CD8-positive, alpha-beta memory T cell (primary cell): ENCODE data around the gene TIMM22. TPM values are rescaled to one million over a fixed set of nuclear protein-coding genes. Genes with fewer than 3 reads are reported as not detected.

Experiments used
- CTCF ChIA-PET: fragments of 350-600 bp; sonication (Branson Sonifier 250); formaldehyde crosslinking; loops from one replicate; lab custom pipeline; 2021; ENCODE audit warnings: antibody characterized with exemption; lab: Charles Lee
- POLR2A ChIA-PET: fragments of 350-600 bp; sonication (Branson Sonifier 250); formaldehyde crosslinking; loops from one replicate; lab custom pipeline; 2021; ENCODE audit warnings: antibody characterized with exemption; lab: Charles Lee
- DNase-seq, 5 donors: peaks; one replicate each; pipeline versions ENCODE4 v3.0.0 to v3.0.0-alpha.2; 2020 to 2022; ENCODE audit warnings: mixed read lengths in 1 of 5
- H3K27ac ChIP-seq: one replicate; pipeline ENCODE4 v1.7.0; 2013; ENCODE audit warnings: low read depth, mild to moderate bottlenecking, low read length, moderate library complexity
- H3K27me3 ChIP-seq: 2 replicates; pipeline ENCODE4 v1.7.0; 2013; ENCODE audit warnings: low read length, mild to moderate bottlenecking; ENCODE audit not compliant: insufficient read depth, poor library complexity, severe bottlenecking
- H3K36me3 ChIP-seq: 2 replicates; pipeline ENCODE4 v1.7.0; 2013; ENCODE audit warnings: mild to moderate bottlenecking, low read length, moderate library complexity; ENCODE audit not compliant: insufficient read depth
- H3K4me1 ChIP-seq: 2 replicates; pipeline ENCODE4 v1.7.0; 2013; ENCODE audit warnings: mild to moderate bottlenecking, low read length, moderate library complexity; ENCODE audit not compliant: insufficient read depth
- H3K4me3 ChIP-seq: 2 replicates; pipeline ENCODE4 v1.7.0; 2013; ENCODE audit warnings: mild to moderate bottlenecking, low read length
- H3K9me3 ChIP-seq: 2 replicates; pipeline ENCODE4 v1.7.0; 2013; ENCODE audit warnings: mild to moderate bottlenecking, low read length
- H3K27ac Mint-ChIP-seq, 8 donors: one replicate each; pipeline ENCODE4 v1.8.0; 2020 to 2021; ENCODE audit warnings: mixed read lengths in 8 of 8, mild to moderate bottlenecking in 6 of 8, inconsistent platforms in 3 of 8, moderate library complexity in 3 of 8
- H3K27me3 Mint-ChIP-seq, 2 donors: one replicate each; pipeline ENCODE4 v1.8.0; 2020 to 2021; ENCODE audit warnings: mixed read lengths in 2 of 2, mild to moderate bottlenecking in 1 of 2, moderate library complexity in 1 of 2
- H3K36me3 Mint-ChIP-seq, 3 donors: one replicate each; pipeline ENCODE4 v1.8.0; 2020 to 2021; ENCODE audit warnings: mixed read lengths in 3 of 3, inconsistent platforms in 1 of 3, mild to moderate bottlenecking in 1 of 3
- H3K4me1 Mint-ChIP-seq, 3 donors: one replicate each; pipeline ENCODE4 v1.8.0; 2020 to 2021; ENCODE audit warnings: mixed read lengths in 3 of 3, inconsistent platforms in 1 of 3, mild to moderate bottlenecking in 1 of 3
- H3K4me3 Mint-ChIP-seq, 7 donors: one replicate each; pipeline ENCODE4 v1.8.0; 2020 to 2021; ENCODE audit warnings: mixed read lengths in 7 of 7, mild to moderate bottlenecking in 6 of 7, moderate library complexity in 4 of 7, inconsistent platforms in 2 of 7
- H3K9me3 Mint-ChIP-seq, 5 donors: one replicate each; pipeline ENCODE4 v1.8.0; 2020 to 2022; ENCODE audit warnings: mixed read lengths in 5 of 5, mild to moderate bottlenecking in 3 of 5, moderate library complexity in 2 of 5, inconsistent platforms in 1 of 5
- polyA plus RNA-seq: library from polyadenylated mRNA; unstranded; fragments of 300-500 nt; fragmentation: Illumina TruSeq; gene quantifications from one replicate; pipeline ENCODE4 v1.2.3, GENCODE V29; 2021
- total RNA-seq, 2 experiments: library from RNA; stranded (reverse); gene quantifications; one replicate each; pipeline ENCODE4 v1.2.3, GENCODE V29; 2021

The TIMM22 gene
- total and polyA plus RNA-seq, 3 experiments from 2014 or later = 19.9 to 29.2 (median 21.5) TPM

DNA sequence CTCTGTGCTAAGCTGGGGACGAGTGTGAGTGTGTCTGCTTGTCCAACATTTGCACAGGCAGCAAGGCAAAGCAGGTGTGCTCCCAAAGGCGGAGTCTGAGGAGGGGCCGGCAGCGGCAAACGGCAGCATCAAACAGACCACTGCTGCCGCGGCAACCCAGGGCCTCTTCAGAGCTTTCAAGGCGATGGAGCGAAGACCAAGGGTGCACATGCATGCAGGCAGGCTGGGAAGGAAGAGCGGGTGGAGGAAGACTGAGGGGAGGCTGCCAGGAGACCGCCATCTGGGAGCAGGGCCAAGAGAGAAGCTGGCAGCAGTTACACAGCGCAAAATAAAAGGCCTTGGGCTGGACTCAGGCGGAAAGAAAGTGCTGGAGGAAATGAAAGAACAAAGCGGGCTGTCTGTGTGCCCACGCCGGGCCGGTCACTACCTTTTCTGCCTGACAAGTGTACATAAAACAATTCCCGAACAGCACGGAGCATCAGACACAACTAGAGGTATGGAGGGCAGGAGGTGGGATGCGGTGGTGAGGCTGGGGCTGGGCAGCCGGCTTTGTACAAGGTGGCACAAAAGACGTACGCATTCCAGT, 8.5 kb downstream of the TIMM22 start:
- no peak overlapping the region for H3K27ac ChIP-seq
- Mint-ChIP-seq H3K4me3 (no peak overlapping the region), H3K4me1 (peaks cover 0 to 3% (median 2%) of the 10 kb centered on the region in 3 donors), H3K27me3 (no peaks in the 10 kb centered on the region), H3K9me3 (no peaks in the 10 kb centered on the region), H3K27ac (peak overlapping the region in 4 of 8 donors; percentile 26 to 81 (median 54)), H3K36me3 (peaks cover 0 to 78% (median 1%) of the 10 kb centered on the region in 3 donors)
- CTCF ChIA-PET = no interaction called here
- H3K9me3 ChIP-seq = no peaks in the 10 kb centered on the region
- no peaks in the 10 kb centered on the region for H3K4me1 ChIP-seq
- DNase-seq = peak in 1 of 5 donors; percentile 26
- no peaks in the 10 kb centered on the region for H3K27me3 ChIP-seq
- H3K4me3 ChIP-seq = no peak overlapping the region
- POLR2A ChIA-PET = interaction anchor here (0.6 kb wide), 1 partner anchor 94 kb away, joined by 4 read pairs; no protein-coding TSS in a partner anchor
- peaks cover 22% of the 10 kb centered on the region for H3K36me3 ChIP-seq

DNA sequence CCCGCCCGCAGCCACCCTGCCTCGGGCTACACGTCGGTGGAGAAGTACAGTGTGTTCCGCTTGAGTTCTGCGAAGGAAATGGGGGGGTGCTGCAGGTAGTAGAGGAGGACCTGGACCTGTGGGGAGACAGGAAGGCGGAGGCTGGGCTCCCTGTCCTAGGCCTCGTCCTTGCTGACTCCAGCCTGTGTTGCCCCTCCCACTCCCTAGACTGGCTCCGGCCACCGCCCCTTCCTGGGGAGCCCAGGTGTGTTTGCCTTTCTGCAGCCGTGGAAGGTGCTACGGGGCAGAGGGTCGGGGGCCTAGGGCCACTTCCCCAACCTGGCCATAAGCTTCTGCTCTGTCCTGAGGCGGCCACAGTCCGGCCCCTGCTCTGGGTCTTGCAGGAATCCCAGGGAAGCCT, 9.1 kb downstream of the TIMM22 start:
- ChIA-PET POLR2A (interaction anchor here (0.6 kb wide), 1 partner anchor 94 kb away, joined by 4 read pairs; no protein-coding TSS in a partner anchor), CTCF (interaction anchor here (2.4 kb wide), 1 partner anchor 9 kb away, joined by 8 read pairs; the partner anchor contains the start of gene TIMM22)
- no peaks in the 10 kb centered on the region for H3K9me3 ChIP-seq
- peaks cover 0 to 3% (median 0%) of the 10 kb centered on the region in 3 donors for H3K4me1 Mint-ChIP-seq
- no peak overlapping the region for H3K4me3 Mint-ChIP-seq
- no peak overlapping the region for H3K27ac ChIP-seq
- peaks cover 16% of the 10 kb centered on the region for H3K36me3 ChIP-seq
- H3K27me3 ChIP-seq = no peaks in the 10 kb centered on the region
- no peaks in the 10 kb centered on the region for H3K9me3 Mint-ChIP-seq
- H3K36me3 Mint-ChIP-seq = peaks cover 0 to 77% (median 1%) of the 10 kb centered on the region in 3 donors
- H3K27me3 Mint-ChIP-seq = no peaks in the 10 kb centered on the region
- H3K4me3 ChIP-seq = no peak overlapping the region
- no peaks in the 10 kb centered on the region for H3K4me1 ChIP-seq
- peak overlapping the region in 1 of 8 donors; percentile 61 for H3K27ac Mint-ChIP-seq
- DNase-seq = no peak

DNA sequence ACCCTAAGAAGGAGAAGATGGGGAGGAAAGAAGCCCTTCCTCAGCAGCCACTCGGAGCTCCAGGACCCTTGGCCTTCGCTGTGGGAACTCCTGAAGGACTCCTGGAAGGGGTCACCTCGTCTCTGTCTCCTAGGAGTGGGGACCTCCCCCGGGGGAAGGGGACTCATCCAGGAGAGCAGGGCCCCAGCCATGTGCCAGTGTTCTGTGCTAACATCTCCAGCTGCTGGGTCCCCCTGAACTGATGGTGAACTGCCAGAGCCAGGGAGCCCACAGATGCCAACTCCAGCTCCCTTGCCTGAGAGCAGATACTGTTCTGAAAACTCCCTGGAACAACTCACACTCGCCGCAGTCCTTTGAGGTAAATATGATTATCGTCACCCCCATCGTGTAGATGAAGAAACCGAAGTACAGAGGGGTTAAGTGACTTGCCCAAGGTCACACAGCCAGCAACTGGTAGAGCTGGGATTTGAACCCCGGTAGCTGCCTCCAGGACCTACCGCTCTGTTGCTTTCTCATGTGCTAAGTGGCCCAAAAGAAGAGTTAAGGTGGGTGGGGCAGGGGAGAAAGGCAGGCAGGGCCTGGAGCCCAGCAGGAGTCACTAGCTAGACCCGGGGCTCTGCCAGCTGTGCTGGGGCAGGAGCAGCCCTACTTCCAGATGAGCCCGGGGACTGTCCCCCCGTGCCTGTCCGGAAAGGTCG, 10.5 kb downstream of the TIMM22 start:
- Mint-ChIP-seq H3K27ac (no peak overlapping the region), H3K27me3 (no peaks in the 10 kb centered on the region), H3K4me1 (no peaks in the 10 kb centered on the region), H3K4me3 (no peak overlapping the region), H3K9me3 (no peaks in the 10 kb centered on the region), H3K36me3 (peaks cover 0 to 75% (median 0%) of the 10 kb centered on the region in 3 donors)
- no peak for DNase-seq
- Histone ChIP-seq H3K4me1 (no peaks in the 10 kb centered on the region), H3K27ac (no peak overlapping the region), H3K9me3 (no peaks in the 10 kb centered on the region), H3K4me3 (no peak overlapping the region), H3K27me3 (no peaks in the 10 kb centered on the region), H3K36me3 (peaks cover 6% of the 10 kb centered on the region)
- POLR2A ChIA-PET = no interaction called here
- CTCF ChIA-PET = interaction anchor here (1.2 to 2.4 kb wide), 2 partner anchors 8 to 10 kb away, joined by 4 to 8 read pairs; partner anchors contain the start of gene TIMM22

DNA sequence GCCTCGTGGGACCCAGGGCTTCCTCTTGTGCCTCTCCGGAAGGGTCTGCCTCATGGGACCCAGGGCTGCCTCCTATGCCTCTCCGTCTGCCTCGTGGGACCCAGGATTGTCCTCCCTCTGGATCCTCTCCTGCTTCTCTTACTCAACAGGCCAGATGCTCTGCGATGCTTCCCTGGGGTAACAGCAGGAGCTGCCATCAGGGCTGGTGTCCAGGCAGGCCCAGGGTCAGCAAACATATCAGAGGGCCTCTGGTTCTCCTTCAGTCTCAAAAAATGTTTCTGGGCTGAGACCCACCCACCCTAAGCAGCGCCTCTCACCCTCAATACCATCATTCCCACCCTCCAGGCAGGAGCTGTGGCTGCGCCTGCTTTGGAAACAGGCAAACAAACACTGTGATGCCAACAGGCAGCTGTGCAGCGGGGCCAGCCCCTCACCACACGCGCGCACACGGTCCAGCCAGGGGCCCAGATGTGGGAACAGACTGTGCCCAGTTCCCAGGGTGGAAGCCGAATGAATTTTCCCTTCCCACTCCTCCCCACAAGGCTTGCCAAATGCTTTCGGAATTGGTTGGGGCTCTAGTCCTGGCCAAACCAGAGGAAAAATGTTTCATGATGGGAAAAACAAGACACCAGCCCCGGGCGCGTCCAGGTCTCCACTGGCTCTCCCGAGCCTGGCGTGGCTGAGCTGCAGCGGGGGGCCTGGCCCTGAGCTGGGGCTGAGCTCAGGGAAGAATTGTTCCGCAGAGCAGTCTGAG, 11.3 kb downstream of the TIMM22 start:
- H3K27me3 Mint-ChIP-seq = no peaks in the 10 kb centered on the region
- CTCF ChIA-PET = interaction anchor here (1.2 to 2.4 kb wide), 2 partner anchors 9 to 11 kb away, joined by 4 to 8 read pairs; partner anchors contain the start of gene TIMM22

DNA sequence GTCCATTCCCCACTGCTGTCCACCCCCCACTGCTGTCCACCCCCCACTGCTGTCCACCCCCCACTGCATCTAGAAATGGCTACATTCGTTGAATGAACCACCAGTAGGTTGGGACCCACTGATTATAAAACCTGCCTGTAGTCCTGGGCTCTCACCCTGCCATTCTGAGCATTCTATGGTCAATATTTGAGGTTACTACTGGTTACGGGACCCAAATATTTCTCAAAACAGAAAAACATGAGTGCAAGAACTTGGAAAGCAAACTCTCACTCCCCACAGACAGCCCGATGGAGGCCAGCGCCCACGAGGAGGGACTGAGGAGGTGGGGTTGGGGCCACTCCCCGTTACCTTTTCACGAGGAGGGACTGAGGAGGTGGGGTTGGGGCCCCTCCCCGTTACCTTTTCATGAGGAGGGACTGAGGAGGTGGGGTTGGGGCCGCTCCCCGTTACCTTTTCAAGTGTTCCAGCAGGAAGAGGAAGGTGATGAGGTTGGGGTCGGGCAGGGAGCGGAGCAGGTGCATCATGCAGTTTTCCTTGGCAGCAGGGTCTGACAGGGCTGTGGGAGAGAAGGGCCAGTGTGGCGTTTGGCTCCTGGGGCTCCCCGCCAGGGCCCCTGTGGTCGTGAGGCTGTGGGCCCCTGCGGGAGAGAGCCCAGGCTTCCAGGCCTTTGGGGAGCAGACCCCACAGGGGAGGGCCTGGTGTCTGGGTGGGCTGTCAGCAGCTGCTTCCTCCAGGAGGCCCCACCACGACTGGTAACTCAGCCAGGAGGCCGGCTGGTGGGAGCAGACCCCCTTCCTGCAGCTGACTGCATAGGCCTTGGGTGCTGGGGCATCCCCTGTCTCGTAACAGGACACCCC, 12.5 kb downstream of the TIMM22 start:
- Mint-ChIP-seq H3K27ac (no peak overlapping the region), H3K36me3 (peaks cover 0 to 64% (median 0%) of the 10 kb centered on the region in 3 donors), H3K9me3 (no peaks in the 10 kb centered on the region), H3K4me3 (no peak overlapping the region), H3K4me1 (no peaks in the 10 kb centered on the region), H3K27me3 (no peaks in the 10 kb centered on the region)
- Histone ChIP-seq H3K4me1 (no peaks in the 10 kb centered on the region), H3K27me3 (no peaks in the 10 kb centered on the region), H3K9me3 (no peaks in the 10 kb centered on the region), H3K4me3 (no peak overlapping the region), H3K27ac (no peak overlapping the region), H3K36me3 (peaks cover 3% of the 10 kb centered on the region)
- no peak for DNase-seq
- POLR2A ChIA-PET = no interaction called here
- CTCF ChIA-PET = no interaction called here

More for the DNA sequence above, 11.3 kb downstream of the TIMM22 start:
- Histone ChIP-seq H3K36me3 (peaks cover 3% of the 10 kb centered on the region), H3K4me1 (no peaks in the 10 kb centered on the region), H3K27ac (no peak overlapping the region), H3K4me3 (no peak overlapping the region), H3K27me3 (no peaks in the 10 kb centered on the region), H3K9me3 (no peaks in the 10 kb centered on the region)
- Mint-ChIP-seq H3K27ac (no peak overlapping the region), H3K36me3 (peaks cover 0 to 71% (median 0%) of the 10 kb centered on the region in 3 donors), H3K4me1 (no peaks in the 10 kb centered on the region), H3K9me3 (no peaks in the 10 kb centered on the region), H3K4me3 (no peak overlapping the region)
- POLR2A ChIA-PET = no interaction called here
- DNase-seq = no peak

DNA sequence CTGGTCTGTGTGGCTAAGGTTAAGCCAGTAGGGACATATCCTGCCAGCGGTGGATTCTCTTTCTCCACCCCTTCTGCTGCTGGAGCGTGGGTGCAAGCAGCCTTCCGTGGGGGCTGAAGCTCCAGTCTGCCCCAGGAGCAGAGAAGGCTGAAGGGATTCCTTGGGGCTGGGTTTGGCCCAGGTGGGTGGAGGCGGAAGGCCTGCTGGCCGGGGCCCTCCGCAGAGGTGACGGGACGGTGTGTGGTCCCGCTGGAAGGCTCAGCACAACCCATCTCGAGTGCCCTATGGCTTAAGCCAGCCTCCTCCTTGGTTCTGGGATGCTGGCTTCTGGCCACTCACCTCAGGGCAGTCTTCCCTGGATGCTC, 13.1 kb downstream of the TIMM22 start:
- Mint-ChIP-seq H3K27ac (no peak overlapping the region), H3K4me1 (no peaks in the 10 kb centered on the region), H3K36me3 (peaks cover 0 to 61% (median 0%) of the 10 kb centered on the region in 3 donors), H3K27me3 (no peaks in the 10 kb centered on the region), H3K9me3 (no peaks in the 10 kb centered on the region), H3K4me3 (no peak overlapping the region)
- no peak for DNase-seq
- CTCF ChIA-PET = no interaction called here
- no peak overlapping the region for H3K4me3 ChIP-seq
- no peaks in the 10 kb centered on the region for H3K27me3 ChIP-seq
- no peaks in the 10 kb centered on the region for H3K4me1 ChIP-seq
- no peaks in the 10 kb centered on the region for H3K9me3 ChIP-seq
- POLR2A ChIA-PET = no interaction called here
- H3K27ac ChIP-seq = no peak overlapping the region
- peaks cover 3% of the 10 kb centered on the region for H3K36me3 ChIP-seq

DNA sequence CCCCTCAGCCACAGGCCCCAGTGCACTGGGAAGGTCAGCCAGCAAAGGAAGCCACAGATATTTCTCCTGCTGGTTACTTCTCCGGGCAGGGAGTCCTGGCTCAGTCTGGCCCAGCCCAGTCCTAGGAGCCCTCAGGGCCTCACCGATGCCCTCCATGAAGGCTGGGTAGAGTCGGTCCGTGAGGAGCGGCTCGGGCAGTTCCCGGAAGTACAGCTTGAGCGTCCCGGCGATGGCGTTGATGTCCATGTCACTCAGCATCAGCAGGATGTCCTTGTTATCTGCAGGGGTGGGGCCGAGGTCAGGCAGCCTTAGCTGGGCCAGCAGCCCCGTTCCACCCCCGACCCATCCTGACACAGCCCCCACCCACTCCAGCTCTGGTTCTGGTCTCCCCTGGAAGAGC, 13.7 kb downstream of the TIMM22 start:
- no peak overlapping the region for H3K4me3 Mint-ChIP-seq
- H3K4me1 Mint-ChIP-seq = no peaks in the 10 kb centered on the region
- POLR2A ChIA-PET = no interaction called here
- peaks cover 0 to 56% (median 0%) of the 10 kb centered on the region in 3 donors for H3K36me3 Mint-ChIP-seq
- no peaks in the 10 kb centered on the region for H3K27me3 Mint-ChIP-seq
- no peak for DNase-seq
- no peaks in the 10 kb centered on the region for H3K9me3 Mint-ChIP-seq
- no peak overlapping the region for H3K27ac ChIP-seq
- CTCF ChIA-PET = no interaction called here
- no peak overlapping the region for H3K27ac Mint-ChIP-seq
- H3K4me3 ChIP-seq = no peak overlapping the region
- H3K4me1 ChIP-seq = no peaks in the 10 kb centered on the region
- H3K9me3 ChIP-seq = no peaks in the 10 kb centered on the region
- H3K27me3 ChIP-seq = no peaks in the 10 kb centered on the region
- H3K36me3 ChIP-seq = peaks cover 3% of the 10 kb centered on the region
